GM13976 (cell line): ENCODE data around the gene NMT1.

Experiments used
- DNase-seq: peaks from one replicate; pipeline ENCODE4 v3.0.0; 2012; ENCODE audit warnings: low spot score
- in situ Hi-C: fragments of 300-500 bp; cut with MboI; formaldehyde crosslinking; loops from one replicate; pipeline ENCODE4 v1.12.0; 2022; ENCODE audit warnings: low sequenced_read_pairs, mixed read lengths, inconsistent platforms; ENCODE audit not compliant: unreplicated experiment
- TF ChIP-seq, protein P1 (sequence below): IDR thresholded peaks from 2 replicates; pipeline ENCODE4 v1.5.1; 2012; ENCODE audit warnings: borderline replicate concordance, mild to moderate bottlenecking; ENCODE audit not compliant: insufficient read depth; ENCODE audit errors: extremely low read depth, missing control alignments, control extremely low read depth

NMT1 gene

DNA sequence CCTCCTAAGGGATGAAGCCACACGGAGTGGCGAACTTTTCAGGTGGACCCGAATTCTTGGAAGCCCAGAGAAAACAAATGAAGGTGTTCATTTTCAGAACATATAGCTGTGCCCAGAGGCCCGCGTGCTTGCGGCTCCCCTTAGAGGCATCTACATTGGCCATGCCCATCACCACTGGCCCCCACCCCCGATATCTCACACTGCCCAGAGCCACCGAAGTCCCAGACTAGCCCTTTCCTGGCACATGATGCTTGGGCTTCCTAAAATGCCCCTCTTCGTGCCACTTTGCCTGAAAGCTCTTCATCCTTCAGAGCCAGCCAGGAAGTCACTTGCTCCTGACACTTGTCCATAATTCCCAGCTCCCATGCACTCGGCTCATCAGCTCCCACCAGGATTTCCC lies 85.0 kb downstream of the NMT1 start:
- in situ Hi-C loops: no loop called here
- no peak for DNase-seq
- TF ChIP-seq, protein P1, sequence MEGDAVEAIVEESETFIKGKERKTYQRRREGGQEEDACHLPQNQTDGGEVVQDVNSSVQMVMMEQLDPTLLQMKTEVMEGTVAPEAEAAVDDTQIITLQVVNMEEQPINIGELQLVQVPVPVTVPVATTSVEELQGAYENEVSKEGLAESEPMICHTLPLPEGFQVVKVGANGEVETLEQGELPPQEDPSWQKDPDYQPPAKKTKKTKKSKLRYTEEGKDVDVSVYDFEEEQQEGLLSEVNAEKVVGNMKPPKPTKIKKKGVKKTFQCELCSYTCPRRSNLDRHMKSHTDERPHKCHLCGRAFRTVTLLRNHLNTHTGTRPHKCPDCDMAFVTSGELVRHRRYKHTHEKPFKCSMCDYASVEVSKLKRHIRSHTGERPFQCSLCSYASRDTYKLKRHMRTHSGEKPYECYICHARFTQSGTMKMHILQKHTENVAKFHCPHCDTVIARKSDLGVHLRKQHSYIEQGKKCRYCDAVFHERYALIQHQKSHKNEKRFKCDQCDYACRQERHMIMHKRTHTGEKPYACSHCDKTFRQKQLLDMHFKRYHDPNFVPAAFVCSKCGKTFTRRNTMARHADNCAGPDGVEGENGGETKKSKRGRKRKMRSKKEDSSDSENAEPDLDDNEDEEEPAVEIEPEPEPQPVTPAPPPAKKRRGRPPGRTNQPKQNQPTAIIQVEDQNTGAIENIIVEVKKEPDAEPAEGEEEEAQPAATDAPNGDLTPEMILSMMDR: no peak

DNA sequence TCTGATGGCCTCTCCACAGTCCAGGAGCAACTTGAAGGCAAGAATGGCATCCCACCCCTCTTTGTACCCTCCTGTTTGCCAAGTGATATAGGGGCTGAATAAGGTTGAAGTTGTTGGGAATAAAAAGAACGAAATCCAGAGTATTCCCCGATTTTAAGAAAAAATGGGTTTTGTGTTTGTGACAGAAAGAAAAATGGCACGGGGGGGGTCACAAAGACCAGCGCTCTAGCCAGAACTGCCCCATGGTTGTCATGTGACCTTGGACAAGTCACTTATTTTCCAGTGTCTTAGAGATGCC lies 85.4 kb downstream of the NMT1 start:
- TF ChIP-seq, protein P1: no peak
- in situ Hi-C loops: no loop called here
- DNase-seq: no peak

DNA sequence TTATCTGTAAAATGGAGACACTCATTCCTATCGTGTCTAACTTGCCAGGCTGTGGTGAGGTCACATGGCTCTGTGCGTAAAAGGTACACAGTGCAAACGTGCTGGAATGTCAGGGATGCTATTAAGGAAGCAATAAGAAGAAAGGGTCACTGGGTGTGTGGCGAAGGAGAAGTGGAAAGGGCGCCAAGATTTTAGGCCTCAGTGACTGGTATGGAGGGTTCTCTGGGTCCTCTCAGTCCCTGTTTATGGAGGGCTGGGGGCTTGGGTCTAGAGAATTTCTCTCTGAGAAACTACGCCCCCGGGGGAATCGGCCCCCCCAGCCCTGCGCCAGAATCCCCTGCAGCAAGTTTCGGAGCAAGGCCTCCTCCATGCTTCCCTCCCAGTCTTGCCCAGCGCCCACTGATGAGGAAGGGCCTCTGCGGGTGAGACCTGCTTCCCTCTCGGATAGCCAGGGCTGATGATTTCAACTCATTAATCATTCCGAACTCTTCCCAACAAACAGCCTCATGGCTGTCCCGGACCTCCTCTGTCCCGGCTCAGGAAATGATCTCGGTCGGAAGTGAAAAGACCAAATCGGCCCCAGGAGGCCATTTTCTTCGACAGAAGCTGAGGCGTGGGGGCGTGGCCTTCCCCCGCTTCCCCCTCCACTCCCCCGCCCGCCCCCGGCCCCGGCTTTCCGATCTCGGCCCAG lies 85.9 kb downstream of the NMT1 start:
- in situ Hi-C loops: no loop called here
- DNase-seq: peak; percentile 73
- TF ChIP-seq, protein P1: no peak

DNA sequence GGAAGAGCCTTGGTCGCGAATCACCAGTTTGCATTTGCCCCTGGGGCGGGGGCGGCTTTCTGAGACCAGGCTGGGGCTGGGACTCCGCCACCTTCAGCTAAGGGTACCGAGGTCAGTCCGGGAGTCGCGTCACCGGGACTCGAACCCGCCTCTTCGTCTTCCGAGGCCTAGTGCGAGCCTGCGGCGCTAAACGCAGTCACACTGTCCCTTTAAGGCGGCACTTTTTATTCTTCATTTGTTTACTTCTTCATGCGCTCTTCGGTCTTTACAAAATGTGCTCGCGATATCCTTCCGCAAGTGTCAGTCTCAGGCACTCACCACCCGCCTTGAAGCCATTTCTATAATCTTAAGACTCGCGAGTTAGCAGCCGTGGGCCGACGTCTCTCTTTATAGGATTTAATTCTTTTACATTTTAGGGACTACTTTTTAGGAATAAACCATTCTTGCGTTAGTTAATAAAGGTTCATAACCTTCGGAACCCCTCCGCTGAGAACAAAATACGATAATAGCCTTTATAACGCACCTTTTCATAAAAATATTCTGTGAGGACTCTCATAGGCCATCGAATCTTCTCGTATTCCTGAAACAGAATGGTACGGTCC lies 86.6 kb downstream of the NMT1 start:
- TF ChIP-seq, protein P1: no peak
- peak; percentile 79 for DNase-seq
- in situ Hi-C loops: no loop called here

DNA sequence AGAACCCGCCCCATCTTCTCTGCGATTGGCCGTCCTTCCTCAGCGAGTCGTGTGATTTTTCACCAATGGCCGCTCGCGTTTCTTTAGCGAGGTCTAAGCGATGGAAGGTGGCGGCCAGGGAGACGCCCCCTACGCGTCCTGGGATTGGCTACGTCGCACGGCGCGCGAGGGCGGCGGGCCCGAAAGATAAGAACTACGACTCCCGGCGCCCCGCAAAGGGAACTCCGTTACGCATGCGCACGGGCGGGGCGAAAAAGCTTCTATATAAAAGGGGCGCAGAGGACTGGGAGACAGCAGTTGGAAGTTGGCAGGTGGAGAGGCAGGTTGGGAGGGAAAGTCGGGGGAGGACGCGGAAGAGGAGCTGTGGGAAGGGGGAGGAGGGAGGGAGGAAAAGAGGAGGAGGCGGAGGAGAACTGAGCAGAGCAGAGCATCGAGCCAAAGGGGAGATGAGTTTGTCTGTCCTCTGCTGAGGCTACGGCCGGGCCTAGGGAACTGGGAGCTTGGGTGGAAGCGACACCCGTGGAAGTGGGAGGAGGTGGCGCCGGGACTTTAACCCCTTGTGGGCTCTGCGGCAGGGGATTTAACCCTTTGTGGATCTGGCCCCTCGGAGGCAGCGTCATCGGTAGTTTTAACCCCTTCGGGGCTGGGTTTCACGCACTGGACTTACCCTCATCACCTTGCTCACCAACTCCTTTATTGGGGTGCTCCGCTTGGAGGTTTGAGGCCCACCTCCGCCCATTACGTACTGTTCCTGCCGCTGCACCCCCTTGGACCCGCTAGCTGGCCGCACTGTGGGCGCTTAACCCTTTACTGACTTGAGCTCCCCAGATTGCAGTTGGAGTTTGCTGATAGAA lies 87.3 kb downstream of the NMT1 start, which contains the start of gene HEXIM1:
Gene HEXIM1 (plus strand): TSS at position 293 of the 854 bp plus-strand sequence. CDS start 716 bp downstream, outside the sequence.
- DNase-seq: peak; percentile 96
- in situ Hi-C loops: no loop called here
- TF ChIP-seq, protein P1: no peak

DNA sequence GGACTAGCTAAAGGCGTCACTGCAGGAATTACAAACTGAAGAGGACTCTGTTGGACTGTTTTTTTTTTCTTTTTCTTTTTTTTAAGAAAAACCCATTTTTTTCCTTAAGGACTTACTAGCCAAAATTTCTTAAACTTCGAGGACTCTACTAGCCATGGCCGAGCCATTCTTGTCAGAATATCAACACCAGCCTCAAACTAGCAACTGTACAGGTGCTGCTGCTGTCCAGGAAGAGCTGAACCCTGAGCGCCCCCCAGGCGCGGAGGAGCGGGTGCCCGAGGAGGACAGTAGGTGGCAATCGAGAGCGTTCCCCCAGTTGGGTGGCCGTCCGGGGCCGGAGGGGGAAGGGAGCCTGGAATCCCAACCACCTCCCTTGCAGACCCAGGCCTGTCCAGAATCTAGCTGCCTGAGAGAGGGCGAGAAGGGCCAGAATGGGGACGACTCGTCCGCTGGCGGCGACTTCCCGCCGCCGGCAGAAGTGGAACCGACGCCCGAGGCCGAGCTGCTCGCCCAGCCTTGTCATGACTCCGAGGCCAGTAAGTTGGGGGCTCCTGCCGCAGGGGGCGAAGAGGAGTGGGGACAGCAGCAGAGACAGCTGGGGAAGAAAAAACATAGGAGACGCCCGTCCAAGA lies 88.0 kb downstream of the NMT1 start:
- TF ChIP-seq, protein P1: peak; percentile 94
- peak; percentile 81 for DNase-seq
- in situ Hi-C loops: no loop called here
